Liver (tissue), 9 donors: Measurements from ENCODE around the gene GDF9. TPM values are rescaled to one million over a fixed set of nuclear protein-coding genes. Genes with fewer than 3 reads are reported as not detected.

Experiments
- DNase-seq: peaks from one replicate; pipeline ENCODE4 v3.0.0-alpha.2; 2017; ENCODE audit warnings: low spot score
- H3K27ac ChIP-seq, 2 donors: one replicate each; pipeline ENCODE4 v1.7.0; 2013; ENCODE audit warnings: inconsistent platforms in 2 of 2, low read length in 2 of 2, control low read depth in 1 of 2, low read depth in 1 of 2, mild to moderate bottlenecking in 1 of 2
- H3K27me3 ChIP-seq, 4 donors: one replicate each; pipeline versions ENCODE4 v1.6.1 to v1.7.0; 2013; ENCODE audit warnings: low read length in 3 of 4, inconsistent platforms in 1 of 4, mild to moderate bottlenecking in 1 of 4, moderate library complexity in 1 of 4; ENCODE audit not compliant: control insufficient read depth in 4 of 4, insufficient read depth in 4 of 4
- H3K36me3 ChIP-seq, 4 donors: one replicate each; pipeline versions ENCODE4 v1.6.1 to v1.7.0; 2013; ENCODE audit warnings: low read length in 3 of 4, mild to moderate bottlenecking in 3 of 4, low read depth in 1 of 4, moderate library complexity in 1 of 4; ENCODE audit not compliant: control insufficient read depth in 4 of 4, insufficient read depth in 3 of 4
- H3K4me1 ChIP-seq, 4 donors: one replicate each; pipeline versions ENCODE4 v1.6.1 to v1.7.0; 2013; ENCODE audit warnings: low read length in 3 of 4, mild to moderate bottlenecking in 3 of 4, moderate library complexity in 1 of 4; ENCODE audit not compliant: control insufficient read depth in 4 of 4, insufficient read depth in 4 of 4
- H3K4me3 ChIP-seq, 3 donors: one replicate each; pipeline versions ENCODE4 v1.6.1 to v1.7.0; 2013; ENCODE audit warnings: low read length in 3 of 3, control low read depth in 1 of 3, low read depth in 1 of 3, mild to moderate bottlenecking in 1 of 3
- H3K9ac ChIP-seq, 2 donors: one replicate each; pipeline ENCODE4 v1.7.0; 2013; ENCODE audit warnings: low read length in 2 of 2, mild to moderate bottlenecking in 2 of 2, moderate library complexity in 2 of 2, control low read depth in 1 of 2, low read depth in 1 of 2
- H3K9me3 ChIP-seq, 4 donors: one replicate each; pipeline versions ENCODE4 v1.6.1 to v1.7.0; 2013; ENCODE audit warnings: low read length in 3 of 4; ENCODE audit not compliant: control insufficient read depth in 4 of 4
- ATF3 ChIP-seq: IDR thresholded peaks from 2 replicates; pipeline ENCODE4 v1.6.1; 2016; ENCODE audit warnings: antibody characterized with exemption
- EGR1 ChIP-seq, 2 donors: IDR thresholded peaks; 2 replicates each; pipeline ENCODE4 v1.6.1; 2016 to 2018; ENCODE audit warnings: antibody characterized with exemption in 2 of 2, low read depth in 2 of 2
- FOXA1 ChIP-seq: IDR thresholded peaks from 2 replicates; pipeline ENCODE4 v1.6.1; 2016; ENCODE audit warnings: antibody characterized with exemption
- FOXA2 ChIP-seq: IDR thresholded peaks from 2 replicates; pipeline ENCODE4 v1.6.1; 2016; ENCODE audit warnings: antibody characterized with exemption
- HNF4A ChIP-seq, 2 donors: conservative IDR thresholded peaks; 2 replicates each; pipeline ENCODE4 v1.6.1; 2016; ENCODE audit warnings: antibody characterized with exemption in 2 of 2, mild to moderate bottlenecking in 2 of 2
- JUND ChIP-seq, 2 donors: IDR thresholded peaks; 2 replicates each; pipeline ENCODE4 v1.6.1; 2016; ENCODE audit warnings: antibody characterized with exemption in 2 of 2
- MAX ChIP-seq: IDR thresholded peaks from 2 replicates; pipeline ENCODE4 v1.6.1; 2016; ENCODE audit warnings: antibody characterized with exemption
- RAD21 ChIP-seq, 2 donors: IDR thresholded peaks; 2 replicates each; pipeline ENCODE4 v1.6.1; 2016; ENCODE audit warnings: antibody characterized with exemption in 2 of 2, mild to moderate bottlenecking in 2 of 2
- REST ChIP-seq: IDR thresholded peaks from 2 replicates; pipeline ENCODE4 v1.6.1; 2016; ENCODE audit warnings: antibody characterized with exemption, mild to moderate bottlenecking
- RXRA ChIP-seq, 2 donors: IDR thresholded peaks; 2 replicates each; pipeline ENCODE4 v1.6.1; 2017 to 2018; ENCODE audit warnings: antibody characterized with exemption in 2 of 2, mild to moderate bottlenecking in 1 of 2
- SP1 ChIP-seq: IDR thresholded peaks from 2 replicates; pipeline ENCODE4 v1.6.1; 2018; ENCODE audit warnings: antibody characterized with exemption, mild to moderate bottlenecking
- TAF1 ChIP-seq: conservative IDR thresholded peaks from 2 replicates; pipeline ENCODE4 v1.6.1; 2016; ENCODE audit warnings: antibody characterized with exemption, mild to moderate bottlenecking
- YY1 ChIP-seq: IDR thresholded peaks from 2 replicates; pipeline ENCODE4 v1.6.1; 2016; ENCODE audit warnings: antibody characterized with exemption, mild to moderate bottlenecking
- ZBTB33 ChIP-seq: IDR thresholded peaks from 2 replicates; pipeline ENCODE4 v1.6.1; 2016; ENCODE audit warnings: antibody characterized with exemption
- WGBS: extraction: QIAGEN DNeasy Blood & Tissue Kit; methylation state at CpG from one replicate; pipeline ENCODE4 v1.1.7; 2013; 5-methylcytosine and 5-hydroxymethylcytosine counted together
- polyA plus RNA-seq, 2 donors: library from polyadenylated mRNA; stranded (reverse) in 1 of 2; unstranded in 1 of 2; fragments of 200-250 nt in 1 of 2; fragments of >200 nt in 1 of 2; fragmentation: Nextera tagmentation in 1 of 2; extraction: Ambion mirVana in 1 of 2; gene quantifications; one replicate each; pipeline versions ENCODE4 v1.2.1 to v1.2.3, GENCODE V29; 2013 to 2015
- total RNA-seq, 2 donors: library from RNA; depleted of rRNA; stranded (reverse); fragments of >200 nt; gene quantifications; one replicate each; pipeline ENCODE4 v1.2.3, GENCODE V29; 2014
- donor health status: healthy.
- donor health status: healthy.
- donor health status: healthy.
- donor health status: healthy.
- donor health status: healthy.

Gene GDF9
- total and polyA plus RNA-seq, 4 donors: 0.08 to 0.10 (median 0.08) TPM; not detected in 1

GRCh38 chr5:132876020-132876759 lies 9.9 kb upstream of the GDF9 start:
- DNase-seq: no peak
- H3K4me1 ChIP-seq: peaks cover 9 to 24% (median 17%) of the 10 kb centered on the region in 4 donors
- H3K9ac ChIP-seq: peak overlapping the region in 1 of 2 donors; percentile 100
- H3K27me3 ChIP-seq: no peaks in the 10 kb centered on the region
- peak overlapping the region in 2 of 3 donors; percentile 11 to 72 for H3K4me3 ChIP-seq
- no peak for TF ChIP-seq FOXA1
- TF ChIP-seq ZBTB33: no peak
- peak in 1 of 2 donors; percentile 20 for TF ChIP-seq HNF4A (conservative IDR thresholded peaks at IDR 0.05)
- TF ChIP-seq TAF1: peak; percentile 25
- no peak for TF ChIP-seq MAX
- TF ChIP-seq YY1: peak; percentile 87
- no peak for TF ChIP-seq REST
- TF ChIP-seq EGR1 (IDR thresholded peaks at IDR 0.05; ENCODE audit: low read depth in 2 of 2): peak in 1 of 2 donors; percentile 10
- peak; percentile 39 for TF ChIP-seq FOXA2
- TF ChIP-seq JUND (IDR thresholded peaks at IDR 0.05): peak in 1 of 2 donors; percentile 38
- peak in 1 of 2 donors; percentile 8 for TF ChIP-seq RXRA (IDR thresholded peaks at IDR 0.05)
- TF ChIP-seq ATF3: peak; percentile 23
- no peak for TF ChIP-seq RAD21 (IDR thresholded peaks at IDR 0.05)
- peak; percentile 44 for TF ChIP-seq SP1
- no peaks in the 10 kb centered on the region for H3K9me3 ChIP-seq
- H3K36me3 ChIP-seq: peaks cover 4 to 32% (median 23%) of the 10 kb centered on the region in 4 donors
- 47% methylated on average over 1 of the region's 1 CpG for WGBS
- peak overlapping the region; percentile 29 to 57 for H3K27ac ChIP-seq

- peak overlapping the region; percentile 98 to 100 for H3K9ac ChIP-seq
- H3K27ac ChIP-seq: peak overlapping the region; percentile 90 to 98
- H3K4me1 ChIP-seq: peaks cover 15 to 43% (median 32%) of the 10 kb centered on the region in 4 donors
- TF ChIP-seq FOXA1 (no peak), EGR1 (IDR thresholded peaks at IDR 0.05; ENCODE audit: low read depth in 2 of 2) (peak in 1 of 2 donors; percentile 9)
- no peak for DNase-seq
- H3K9me3 ChIP-seq: no peaks in the 10 kb centered on the region
- WGBS: 38% methylated on average over 3 of the region's 3 CpGs
- H3K4me3 ChIP-seq: peak overlapping the region; percentile 54 to 81 (median 72)
- peaks cover 3 to 17% (median 9%) of the 10 kb centered on the region in 4 donors for H3K36me3 ChIP-seq
- H3K27me3 ChIP-seq: no peaks in the 10 kb centered on the region
Measured at GRCh38 chr5:132873930-132874271, 7.6 kb upstream of the GDF9 start.
